Activated CD4-positive, alpha-beta T cell treated with anti-CD3 and anti-CD28 coated beads for 4 hours (primary cell): ENCODE results near the gene ATP5PF.
A peak's percentile ranks its signal among the peaks of the same experiment; 100 is the strongest.
"Not testable (repeated sequence)": the region's sequence is repeated elsewhere in the genome, so short reads cannot be mapped to it uniquely, and the experiment has no call there.

ENCODE experiments used
- DNase-seq, 2 donors: peaks; one replicate each; pipeline ENCODE4 v3.0.0-alpha.2; 2020

The ATP5PF gene, protein sequence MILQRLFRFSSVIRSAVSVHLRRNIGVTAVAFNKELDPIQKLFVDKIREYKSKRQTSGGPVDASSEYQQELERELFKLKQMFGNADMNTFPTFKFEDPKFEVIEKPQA

DNA sequence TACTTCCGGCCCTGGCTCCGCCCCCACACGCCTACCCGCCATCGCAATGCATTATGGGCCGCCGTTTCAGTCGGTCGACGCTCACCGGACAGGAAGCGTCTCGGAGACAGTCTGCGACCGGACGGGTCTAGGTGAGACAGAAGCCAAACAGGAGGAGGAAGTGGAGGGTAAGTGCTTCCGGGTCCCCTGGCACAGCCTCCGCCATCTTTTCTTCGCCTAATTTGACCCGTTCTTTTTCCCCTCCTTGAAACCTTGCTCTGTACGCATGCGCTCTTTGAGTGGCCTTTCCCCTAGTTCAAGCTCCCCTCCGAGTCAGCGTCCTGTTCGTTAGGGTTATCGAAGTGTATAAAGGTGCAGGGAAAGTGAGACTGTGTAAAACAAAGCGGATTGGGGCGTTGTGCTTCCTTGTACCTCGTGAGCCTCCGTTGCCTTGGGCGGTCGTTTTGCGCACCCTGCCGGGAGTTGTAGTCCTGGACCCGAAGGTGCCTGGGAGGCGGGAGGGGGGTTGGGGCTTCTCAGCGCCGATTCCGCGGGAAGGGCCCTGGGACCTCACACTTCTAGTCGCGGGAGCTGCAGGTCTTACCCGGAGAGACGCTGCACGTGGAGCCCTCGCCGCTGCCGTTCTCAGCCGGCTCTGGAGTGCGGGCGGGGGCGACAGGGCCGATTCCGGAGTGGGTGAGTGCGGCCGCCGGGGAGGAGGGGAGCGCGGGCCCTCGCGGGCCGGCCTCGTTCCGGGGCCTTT, at the start of gene ATP5PF, which contains the start of gene GABPA:
ATP5PF (minus strand) TSS at position 1 of the 742 bp plus-strand sequence. CDS start 5,110 bp downstream, outside the sequence.
GABPA (plus strand) TSS at position 69 of the 742 bp plus-strand sequence. CDS start 6,627 bp downstream, outside the sequence.
- DNase-seq, result peak; percentile 97 to 98

DNA sequence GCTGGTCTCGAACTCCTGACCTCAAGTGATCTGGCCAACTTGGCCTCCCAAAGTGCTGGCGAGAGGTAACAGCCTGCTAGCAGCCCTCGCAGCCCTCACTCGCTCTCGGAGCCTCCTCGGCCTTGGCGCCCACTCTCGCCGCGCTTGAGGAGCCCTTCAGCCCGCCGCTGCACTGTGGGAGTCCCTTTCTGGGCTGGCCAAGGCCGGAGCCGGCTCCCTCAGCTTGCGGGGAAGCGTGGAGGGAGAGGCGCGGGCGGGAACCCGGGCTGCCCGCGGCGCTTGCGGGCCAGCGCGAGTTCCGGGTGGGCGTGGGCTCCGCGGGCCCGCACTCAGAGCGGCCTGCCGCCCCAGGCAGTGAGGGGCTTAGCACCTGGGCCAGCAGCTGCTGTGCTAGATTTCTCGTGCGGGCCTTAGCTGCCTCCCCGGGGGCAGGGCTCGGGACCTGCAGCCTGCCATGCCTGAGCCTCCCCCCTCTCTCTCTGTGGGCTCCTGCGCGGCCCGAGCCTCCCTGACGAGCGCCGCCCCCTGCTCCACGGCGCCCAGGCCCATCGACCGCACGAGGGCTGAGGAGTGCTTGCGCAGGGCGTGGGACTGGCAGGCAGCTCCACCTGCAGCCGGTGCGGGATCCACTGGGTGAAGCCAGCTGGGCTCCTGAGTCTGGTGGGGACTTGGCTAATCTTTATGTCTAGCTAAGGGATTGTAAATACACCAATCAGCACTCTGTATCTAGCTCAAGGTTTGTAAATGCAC, 43.6 kb upstream of the ATP5PF start:
- DNase-seq, result not testable (repeated sequence)

DNA sequence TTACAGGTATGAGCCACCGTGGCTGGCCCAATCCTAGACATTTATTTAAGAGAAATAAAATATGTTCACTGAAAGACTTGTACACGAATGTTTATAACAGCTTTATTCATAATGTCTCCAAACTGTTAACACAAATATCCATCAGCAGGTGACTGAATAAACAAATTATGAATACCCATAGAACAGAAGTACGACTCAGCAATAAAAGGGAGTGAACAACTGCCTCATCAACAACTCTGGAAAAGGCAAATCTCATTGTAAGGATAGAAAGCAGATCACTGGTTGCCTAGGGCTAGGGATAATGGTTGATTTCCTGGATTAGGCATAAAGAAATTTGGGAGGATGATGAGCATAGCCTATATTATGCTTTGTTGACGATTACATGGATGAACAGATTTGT, 41.7 kb upstream of the ATP5PF start:
- no peak for DNase-seq

DNA sequence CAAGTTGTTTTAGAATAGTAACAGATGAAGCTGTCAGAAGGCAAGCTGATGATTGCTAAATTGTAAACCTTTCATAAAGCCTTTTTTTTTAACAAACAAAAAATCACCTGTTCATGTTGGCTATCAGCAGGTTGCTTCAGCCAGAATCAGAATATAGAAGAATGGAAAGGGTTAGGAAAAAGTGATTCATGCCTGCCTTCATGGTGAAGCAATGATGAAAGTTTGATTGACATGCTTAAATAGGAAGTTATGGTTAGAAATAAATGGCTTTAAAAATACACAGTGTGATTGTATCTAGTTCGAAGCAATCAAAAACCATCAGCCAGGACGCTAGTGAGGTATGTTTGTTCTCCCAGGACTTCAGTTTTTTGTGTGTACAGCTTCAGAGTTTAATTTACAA, 38.0 kb upstream of the ATP5PF start:
- no peak for DNase-seq

DNA sequence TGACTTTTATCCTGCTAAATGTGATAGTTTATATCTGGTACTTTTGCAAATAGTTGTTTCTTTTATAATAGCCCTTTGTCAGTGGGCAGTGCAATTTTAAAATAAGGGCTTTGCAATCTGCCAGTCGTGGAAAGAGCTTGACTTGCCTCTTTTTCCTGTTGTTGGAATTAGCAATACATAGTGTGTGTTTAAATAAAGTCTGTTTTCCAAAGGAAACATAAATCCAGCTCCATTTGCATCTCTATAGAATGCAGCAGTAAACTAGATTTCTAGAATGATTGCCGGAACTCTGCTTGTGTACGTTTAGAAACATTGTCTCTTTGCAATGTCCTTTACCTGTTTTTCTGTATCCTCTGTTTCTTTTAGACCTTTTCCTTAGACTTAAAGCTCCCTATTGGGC, 33.2 kb upstream of the ATP5PF start:
- DNase-seq, result no peak

DNA sequence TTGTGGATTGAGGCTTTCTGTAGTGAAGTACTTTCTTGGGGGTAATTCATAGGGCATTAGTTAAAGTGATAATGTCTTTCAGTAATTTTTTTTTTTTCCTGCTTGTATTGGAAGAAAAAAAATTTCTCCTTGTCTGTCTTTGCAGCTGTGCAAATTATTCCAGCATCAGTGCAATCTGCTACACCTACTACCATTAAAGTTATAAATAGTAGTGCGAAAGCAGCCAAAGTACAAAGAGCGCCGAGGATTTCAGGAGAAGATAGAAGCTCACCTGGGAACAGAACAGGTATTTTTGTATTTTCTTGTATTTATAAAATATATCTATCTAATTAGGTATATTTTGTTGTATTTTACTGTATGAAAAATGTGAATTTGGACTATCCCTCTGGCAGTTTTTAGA, 29.4 kb upstream of the ATP5PF start:
- no peak for DNase-seq

DNA sequence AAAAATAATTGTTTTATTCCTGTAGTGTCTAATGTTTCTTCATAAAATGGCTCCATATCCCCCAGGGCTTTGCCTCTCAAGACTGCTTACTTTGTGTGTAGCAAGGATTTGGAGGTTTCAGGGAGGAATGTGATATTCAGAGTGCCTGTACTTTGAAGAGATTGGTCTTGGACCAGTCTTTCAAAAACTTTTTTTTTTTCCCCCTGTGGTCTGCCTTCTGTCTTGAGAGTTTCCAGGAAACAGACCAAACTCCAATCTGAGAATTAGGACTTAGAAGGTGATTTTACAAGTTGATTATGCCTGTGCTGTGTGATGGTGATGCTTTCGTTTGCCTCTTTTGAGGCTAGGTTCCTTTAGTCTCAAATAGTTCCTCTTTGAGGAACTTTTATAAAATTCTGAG, 26.0 kb upstream of the ATP5PF start:
- DNase-seq, result no peak

DNA sequence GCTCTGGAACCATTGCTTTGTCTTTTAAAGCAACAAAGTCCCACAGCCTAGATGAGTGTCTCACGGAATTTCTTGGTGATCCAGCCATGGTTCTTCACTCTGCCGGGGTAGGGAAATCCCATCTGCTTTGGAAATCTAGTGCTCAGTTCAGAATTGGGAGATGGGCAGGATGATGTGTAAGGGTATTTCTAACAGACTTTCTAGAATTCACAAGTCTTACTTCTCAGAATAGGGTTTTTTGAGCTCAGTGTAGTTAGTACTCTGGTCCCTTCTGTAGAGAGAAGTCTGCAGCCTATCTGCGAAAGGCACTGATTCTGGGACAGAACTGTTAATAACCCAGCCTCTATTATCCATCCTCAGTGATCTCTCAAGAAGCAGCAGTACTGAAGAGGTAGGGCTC, 25.4 kb upstream of the ATP5PF start:
- DNase-seq, result no peak

DNA sequence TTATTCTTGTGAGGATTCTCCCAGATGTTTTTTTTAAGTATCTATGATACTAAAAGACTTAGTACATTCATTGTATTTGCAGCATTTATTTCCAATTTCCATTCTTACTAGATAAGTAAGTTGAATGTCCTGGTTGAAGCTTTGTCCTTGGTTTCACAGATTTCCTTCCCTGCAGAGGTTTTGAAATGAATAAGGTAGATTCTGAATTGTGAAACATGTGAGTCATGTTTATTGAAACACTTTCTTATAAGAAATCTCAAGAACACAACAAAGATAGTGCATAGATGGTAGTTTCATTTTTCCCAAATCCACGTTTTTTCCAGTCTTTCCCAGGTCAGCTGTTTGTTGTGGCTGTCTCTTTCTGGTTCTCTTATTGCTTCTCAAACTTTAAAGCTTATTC, 24.9 kb upstream of the ATP5PF start:
- no peak for DNase-seq

DNA sequence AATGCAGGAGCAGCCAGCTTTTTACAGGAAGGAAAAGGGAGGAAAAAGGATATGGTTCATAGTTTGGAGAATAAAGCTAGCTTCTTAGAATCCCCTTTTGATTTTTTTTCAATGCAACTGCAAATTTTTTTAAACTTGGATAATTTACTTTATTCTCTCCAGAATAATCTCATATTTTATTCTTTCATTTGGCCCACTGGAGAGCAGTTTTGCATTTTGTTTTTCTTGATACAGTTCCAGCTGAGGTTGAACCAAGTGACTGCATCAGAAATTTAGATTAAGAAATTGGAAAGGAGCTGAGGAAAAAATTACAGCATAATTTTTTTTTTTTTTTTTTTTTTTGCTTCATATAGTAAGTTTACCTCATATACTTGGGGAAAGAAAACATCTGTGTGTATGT, 22.8 kb upstream of the ATP5PF start:
- no peak for DNase-seq

DNA sequence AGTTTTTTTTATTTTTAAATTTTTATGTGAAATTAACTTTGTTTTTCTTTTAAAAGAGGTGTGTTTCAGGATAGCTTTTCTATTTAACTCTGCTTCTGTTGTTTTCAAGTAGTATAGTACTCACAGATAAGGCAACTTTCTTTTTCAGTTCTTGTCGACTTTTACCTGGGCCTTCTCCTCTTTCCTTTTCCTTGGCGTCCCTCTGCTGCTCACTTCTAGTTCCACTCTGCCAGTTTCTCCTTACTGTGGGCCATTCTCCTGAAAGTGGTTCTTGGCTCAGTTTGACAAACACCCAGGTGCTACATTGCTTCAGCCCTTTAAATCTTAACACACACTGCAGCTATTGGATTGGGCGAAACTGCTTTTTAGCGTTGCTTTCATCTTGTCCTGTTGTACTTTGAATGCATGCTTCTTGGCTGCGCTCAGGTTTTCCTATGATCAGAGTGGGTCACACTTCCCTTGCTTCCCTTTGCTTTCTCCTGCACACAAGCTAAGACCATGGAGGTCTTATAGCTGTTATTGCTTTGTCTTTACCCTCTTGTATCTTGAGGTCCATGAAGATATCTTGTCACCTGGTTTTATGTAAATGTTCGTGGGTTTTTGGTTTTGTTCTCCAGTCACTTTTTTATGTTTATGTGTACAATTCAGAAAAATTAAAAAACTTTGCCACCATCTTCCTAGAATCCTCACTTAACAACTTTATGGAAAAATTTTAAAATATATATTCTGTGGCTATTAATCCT, 21.7 kb upstream of the ATP5PF start:
- DNase-seq, result no peak

DNA sequence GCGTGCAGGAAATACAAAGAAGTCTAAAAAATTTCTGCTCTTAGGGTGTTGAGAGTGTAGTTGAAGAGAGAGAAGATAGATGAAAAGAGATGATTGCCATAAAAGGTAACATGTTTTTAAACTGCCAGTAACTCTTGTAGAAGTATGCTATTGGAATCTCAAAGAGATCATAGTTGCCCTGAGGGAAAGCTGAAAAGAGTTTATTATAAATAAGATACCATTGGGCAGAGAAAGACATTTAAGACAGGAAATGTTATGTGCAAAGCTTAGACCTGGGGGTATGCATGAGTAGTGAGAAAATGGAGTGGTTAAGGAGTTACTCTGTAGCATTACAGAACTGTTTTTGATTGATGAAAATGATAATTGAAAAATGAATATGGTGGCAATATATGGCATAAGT, 17.7 kb upstream of the ATP5PF start:
- DNase-seq, result no peak

DNA sequence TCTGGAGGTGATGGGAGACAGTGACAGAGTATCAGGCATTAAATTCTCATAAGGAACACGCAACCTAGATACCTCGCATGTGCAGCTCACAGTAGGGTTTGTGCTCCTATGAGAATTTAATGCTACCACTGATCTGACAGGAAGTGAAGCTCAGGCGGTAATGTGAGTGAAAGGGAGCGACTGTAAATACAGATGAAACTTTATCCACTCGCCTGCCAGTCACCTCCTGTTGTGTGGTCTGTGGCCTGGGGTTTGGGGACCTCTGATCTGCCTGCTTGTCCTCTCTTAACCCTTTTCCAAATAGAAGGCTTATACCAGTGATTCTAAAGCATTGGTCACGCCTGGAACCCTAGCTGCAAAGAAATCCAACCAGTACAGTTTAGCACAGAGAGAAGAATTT, 15.4 kb upstream of the ATP5PF start:
- no peak for DNase-seq

DNA sequence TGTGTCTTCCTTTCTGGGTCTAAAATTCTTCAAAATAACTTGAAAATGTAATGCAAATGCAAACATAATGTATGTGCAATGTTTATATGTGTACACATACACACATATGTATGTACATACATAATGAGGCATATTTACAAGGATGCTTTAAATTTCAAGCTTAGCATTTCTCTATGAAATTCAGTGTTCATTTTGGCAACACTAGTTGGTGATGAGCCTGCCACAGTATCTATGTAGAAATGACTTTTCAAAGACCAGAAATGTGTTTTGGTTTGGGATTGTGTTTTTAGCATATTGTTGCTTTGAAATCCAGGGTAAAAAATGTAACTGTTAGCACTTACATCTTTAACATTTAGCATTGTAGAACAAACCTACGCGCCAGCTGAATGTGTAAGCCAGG, 10.2 kb upstream of the ATP5PF start:
- DNase-seq, result no peak

DNA sequence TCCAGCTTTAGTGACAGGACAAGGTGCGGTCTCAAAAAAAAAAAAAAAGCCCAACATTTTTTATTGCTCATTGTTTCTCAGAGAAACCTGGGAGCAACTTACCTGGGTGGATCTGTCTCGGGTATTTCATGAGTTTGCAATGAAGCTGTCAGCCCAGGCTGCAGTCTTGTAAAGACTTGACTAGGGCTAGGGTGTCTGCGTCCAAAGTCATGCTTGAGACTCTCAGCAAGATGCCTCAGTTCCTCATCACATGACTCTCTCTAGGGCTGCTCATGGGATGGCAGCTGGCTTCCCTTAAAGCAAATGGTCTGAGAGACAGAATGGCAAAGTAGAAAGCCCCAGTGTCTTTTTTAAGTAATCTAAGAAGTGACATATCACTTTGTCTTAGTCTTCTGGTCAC, 8.2 kb upstream of the ATP5PF start:
- DNase-seq, result no peak

DNA sequence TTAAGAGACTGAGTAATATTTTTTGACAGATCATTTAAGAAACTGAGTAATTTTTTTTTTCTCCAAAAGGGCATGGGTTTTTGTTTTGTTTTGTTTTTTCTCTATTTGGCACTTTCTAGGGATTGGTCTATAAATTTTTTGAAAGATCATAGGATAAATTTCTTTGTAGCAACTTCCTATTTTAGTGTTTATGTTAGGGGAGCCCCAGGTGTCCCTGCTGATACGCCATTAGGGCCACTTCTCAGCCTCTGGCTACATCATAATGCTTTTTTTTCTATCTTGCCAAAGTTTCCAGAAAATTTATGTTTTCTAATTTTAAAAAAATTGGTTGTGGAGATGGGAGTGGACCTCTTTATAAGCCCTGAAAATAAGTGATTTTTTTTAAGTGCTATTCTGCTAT, 2.7 kb upstream of the ATP5PF start:
- no peak for DNase-seq

DNA sequence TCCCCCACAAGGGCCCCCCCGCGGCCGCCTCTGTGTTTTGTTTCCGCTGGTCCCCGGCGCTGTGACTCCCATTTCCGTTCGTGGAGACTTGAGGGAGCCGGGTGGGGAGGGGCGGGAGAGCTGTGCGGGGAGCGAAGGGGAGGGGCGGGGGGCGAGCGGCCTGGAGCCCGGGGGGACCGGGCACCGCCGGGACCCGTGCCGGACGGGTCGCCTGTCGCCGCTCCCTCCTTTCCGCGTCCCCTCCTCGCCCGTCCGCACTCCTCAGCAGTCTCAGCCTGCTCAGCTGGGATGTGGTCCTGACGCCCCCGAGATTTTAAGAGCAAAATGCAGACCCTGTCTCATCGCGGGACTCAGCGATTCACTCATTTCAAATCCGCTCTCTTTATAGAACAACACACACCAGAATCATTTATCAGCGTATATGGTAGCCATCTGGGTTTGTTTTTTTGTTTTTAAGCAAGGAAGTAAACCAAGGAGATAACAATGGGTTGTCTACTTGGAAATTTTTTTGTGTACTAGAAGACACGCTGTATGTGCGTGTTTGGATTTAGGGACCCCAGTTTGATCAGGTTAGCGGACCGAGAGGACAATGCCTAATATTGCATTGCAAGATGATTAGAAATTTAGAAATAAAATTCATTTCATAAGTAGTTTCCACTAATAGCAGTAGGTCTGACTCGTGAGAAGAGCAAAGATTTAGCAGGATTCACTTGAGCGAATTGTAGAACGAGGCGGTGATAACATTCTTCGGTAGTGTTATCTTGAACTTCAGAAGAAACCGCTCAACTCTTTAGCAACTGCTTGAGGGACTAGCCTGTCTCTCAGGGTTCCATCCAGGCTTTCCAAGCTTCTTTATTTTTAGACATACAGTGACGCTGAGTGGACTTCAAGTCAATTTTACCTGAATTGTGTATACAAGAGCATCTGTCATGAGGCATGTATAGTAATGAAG, 1.2 kb upstream of the ATP5PF start:
- DNase-seq, result peak in 1 of 2 donors; percentile 69

DNA sequence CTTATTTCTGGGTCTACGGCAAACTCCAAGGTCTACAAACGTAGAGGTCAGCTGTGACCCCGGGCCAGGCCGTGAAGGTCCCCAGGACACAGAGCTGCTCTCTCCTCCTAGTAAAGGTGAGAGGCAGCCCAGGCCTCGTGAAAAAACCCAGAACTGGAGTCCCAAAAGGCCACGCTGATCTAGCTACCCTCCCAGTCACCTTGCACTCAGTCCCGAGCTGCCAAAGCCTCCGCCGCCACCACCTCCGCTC, 125 bp downstream of the ATP5PF start:
- DNase-seq, result no peak

DNA sequence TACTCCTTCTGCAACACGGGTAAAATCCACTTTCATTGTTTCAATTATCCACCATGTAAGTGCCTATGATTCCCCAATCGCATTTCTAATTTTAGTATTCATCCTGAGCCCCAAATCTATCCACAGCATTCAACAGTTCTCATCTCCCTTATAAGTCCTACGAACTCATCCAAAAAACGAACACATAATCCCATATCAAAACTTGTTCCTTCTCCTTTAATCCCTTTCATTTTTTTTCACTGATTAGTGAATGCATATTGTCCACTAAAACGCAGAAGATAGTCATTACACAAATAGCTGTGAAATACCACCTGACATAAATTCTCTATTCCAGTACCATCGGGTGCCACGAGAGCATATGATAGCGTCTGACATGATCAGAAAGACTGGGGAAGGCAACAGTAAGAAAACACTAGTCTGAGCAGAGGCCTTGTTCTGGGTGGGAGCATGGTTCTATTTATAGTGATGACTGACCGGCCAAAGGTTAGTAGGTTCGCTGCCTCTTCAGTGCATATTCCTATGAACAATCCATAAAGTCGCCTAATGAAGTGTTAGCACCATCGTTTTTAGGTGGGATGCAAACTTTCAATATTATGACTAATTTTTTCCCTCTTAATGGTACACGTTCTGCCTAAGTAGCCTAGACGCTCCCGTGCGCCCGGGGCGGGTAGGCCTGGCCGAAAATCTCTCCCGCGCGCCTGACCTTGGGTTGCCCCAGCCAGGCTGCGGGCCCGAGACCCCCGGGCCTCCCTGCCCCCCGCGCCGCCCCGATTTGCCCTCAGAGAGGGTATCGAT, 648 bp downstream of the ATP5PF start:
- DNase-seq, result peak; percentile 35 to 54

DNA sequence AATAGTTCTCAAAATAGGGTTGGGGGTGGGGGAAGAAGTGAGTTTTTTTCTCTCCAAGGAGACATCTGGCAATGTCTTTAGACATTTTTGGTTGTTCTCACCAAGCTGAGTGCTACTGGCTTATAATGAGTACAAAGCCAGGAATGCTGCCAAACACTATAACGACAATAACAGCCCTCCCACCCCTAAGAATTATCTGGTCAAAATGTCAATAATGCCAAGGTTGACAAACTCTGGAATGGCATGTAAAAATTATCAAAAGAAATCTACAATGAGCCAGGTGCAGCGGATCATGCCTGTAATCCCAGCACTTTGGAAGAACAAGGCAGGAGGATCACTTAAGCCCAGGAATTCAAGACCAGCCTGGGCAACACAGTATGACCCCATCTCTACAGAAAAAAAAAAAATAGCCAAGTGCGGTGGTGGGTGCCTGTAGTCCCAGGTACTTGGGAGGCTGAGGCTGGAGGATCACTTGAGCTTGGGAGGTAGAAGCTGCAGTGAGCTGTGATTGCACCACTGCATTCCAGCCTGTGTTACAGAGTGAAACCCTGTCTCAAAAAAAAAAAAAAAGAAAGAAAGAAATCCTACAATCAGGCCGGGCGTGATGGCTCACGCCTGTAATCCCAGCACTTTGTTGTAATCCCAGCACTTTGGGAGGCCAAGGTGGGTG, 2.5 kb downstream of the ATP5PF start:
- no peak for DNase-seq

DNA sequence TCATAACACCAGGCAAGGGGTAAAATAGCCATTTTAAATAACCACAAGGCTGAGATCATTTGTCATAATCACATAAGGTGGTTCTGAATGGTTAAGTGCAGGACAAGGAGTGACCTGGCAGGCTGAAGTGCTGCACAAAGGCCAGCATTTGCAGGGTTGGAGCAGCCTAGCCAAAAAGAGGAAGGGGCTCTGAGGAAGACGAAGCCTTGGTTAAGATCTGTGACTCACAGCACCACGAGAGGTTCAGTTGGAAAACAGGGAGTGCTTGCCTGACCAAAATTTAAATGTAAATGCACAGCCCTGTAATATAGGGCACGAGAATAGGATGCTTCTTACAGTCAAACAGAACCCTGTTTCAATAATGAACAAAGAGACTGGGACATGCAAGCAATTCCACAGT, 12.1 kb downstream of the ATP5PF start:
- no peak for DNase-seq
